ENCODE results near the gene B3GALNT2.

DNA sequence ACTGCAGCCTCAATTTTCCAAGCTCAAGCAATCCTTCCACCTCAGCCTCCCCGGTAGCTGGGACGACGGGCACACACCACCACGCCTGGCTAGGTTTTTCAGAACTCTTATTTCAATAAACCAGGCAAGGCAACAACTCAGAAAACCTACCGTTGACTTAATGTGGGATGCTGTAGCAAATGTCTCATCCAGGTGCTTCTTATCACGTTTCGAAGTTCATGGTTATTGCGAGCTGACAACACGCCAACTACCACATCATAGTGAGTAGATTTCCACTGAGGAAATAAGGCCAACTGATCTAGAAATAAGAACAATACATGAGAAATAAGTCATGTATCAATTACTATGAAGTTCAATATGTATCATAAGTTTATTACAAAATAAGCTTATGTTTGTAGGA lies 9.7 kb downstream of the B3GALNT2 start:
- TF ChIP-seq, protein P1, sequence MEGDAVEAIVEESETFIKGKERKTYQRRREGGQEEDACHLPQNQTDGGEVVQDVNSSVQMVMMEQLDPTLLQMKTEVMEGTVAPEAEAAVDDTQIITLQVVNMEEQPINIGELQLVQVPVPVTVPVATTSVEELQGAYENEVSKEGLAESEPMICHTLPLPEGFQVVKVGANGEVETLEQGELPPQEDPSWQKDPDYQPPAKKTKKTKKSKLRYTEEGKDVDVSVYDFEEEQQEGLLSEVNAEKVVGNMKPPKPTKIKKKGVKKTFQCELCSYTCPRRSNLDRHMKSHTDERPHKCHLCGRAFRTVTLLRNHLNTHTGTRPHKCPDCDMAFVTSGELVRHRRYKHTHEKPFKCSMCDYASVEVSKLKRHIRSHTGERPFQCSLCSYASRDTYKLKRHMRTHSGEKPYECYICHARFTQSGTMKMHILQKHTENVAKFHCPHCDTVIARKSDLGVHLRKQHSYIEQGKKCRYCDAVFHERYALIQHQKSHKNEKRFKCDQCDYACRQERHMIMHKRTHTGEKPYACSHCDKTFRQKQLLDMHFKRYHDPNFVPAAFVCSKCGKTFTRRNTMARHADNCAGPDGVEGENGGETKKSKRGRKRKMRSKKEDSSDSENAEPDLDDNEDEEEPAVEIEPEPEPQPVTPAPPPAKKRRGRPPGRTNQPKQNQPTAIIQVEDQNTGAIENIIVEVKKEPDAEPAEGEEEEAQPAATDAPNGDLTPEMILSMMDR (IDR thresholded peaks at IDR 0.05): no peak
- TF ChIP-seq POLR2A (IDR thresholded peaks at IDR 0.05) (no peak), POLR2AphosphoS5 (IDR thresholded peaks at IDR 0.05) (no peak), EP300 (IDR thresholded peaks at IDR 0.05) (no peak)
